H1 (cell line): ENCODE data around the gene SPPL3. TPM values are rescaled to one million over a fixed set of nuclear protein-coding genes. Genes with fewer than 3 reads are reported as not detected.
A peak's percentile ranks its signal among the peaks of the same experiment; 100 is the strongest.
"Not testable (repeated sequence)": the region's sequence is repeated elsewhere in the genome, so short reads cannot be mapped to it uniquely, and the experiment has no call there.

Source experiments
- CTCF ChIA-PET: fragments of 300-600 bp; sonication (Branson Sonifier 250); formaldehyde crosslinking; loops from one replicate; lab custom pipeline; 2021; ENCODE audit not compliant: partially characterized antibody; lab: Charles Lee
- POLR2A ChIA-PET: fragments of 300-600 bp; sonication (Branson Sonifier 250); formaldehyde crosslinking; loops from one replicate; lab custom pipeline; 2021; ENCODE audit warnings: inconsistent platforms; ENCODE audit not compliant: partially characterized antibody; lab: Charles Lee
- DNase-seq, 2 experiments: peaks; one replicate each; pipeline versions ENCODE4 v3.0.0 to v3.0.0-alpha.2; 2010 to 2022; ENCODE audit warnings: low spot score in 2 of 2, low read depth in 1 of 2, mixed read lengths in 1 of 2
- FAIRE-seq: peaks from 2 replicates; lab custom pipeline; 2011; peaks lifted over from hg19 to GRCh38; lab: Jason Lieb, UNC
- H2AFZ ChIP-seq: 2 replicates; pipeline ENCODE4 v1.8.1; 2012; ENCODE audit warnings: low read length, inconsistent platforms
- H2AK5ac ChIP-seq: 2 replicates; pipeline ENCODE4 v1.6.1; 2013; ENCODE audit warnings: low read depth, low read length
- H2BK120ac ChIP-seq: replicated peaks from 2 replicates; pipeline ENCODE3; 2013; ENCODE audit warnings: low read depth, low read length, inconsistent platforms
- H2BK12ac ChIP-seq: 2 replicates; pipeline ENCODE4 v1.6.1; 2013; ENCODE audit warnings: low read depth, low read length
- H2BK15ac ChIP-seq: 2 replicates; pipeline ENCODE4 v1.6.1; 2013; ENCODE audit warnings: low read length
- H2BK20ac ChIP-seq: 2 replicates; pipeline ENCODE4 v1.6.1; 2013; ENCODE audit warnings: low read length
- H2BK5ac ChIP-seq: 2 replicates; pipeline ENCODE4 v1.6.1; 2013; ENCODE audit warnings: low read depth, low read length
- H3K14ac ChIP-seq: 2 replicates; pipeline ENCODE4 v1.6.1; 2013; ENCODE audit warnings: inconsistent platforms; ENCODE audit not compliant: insufficient read length
- H3K18ac ChIP-seq: 2 replicates; pipeline ENCODE4 v1.6.1; 2013; ENCODE audit warnings: low read length; ENCODE audit errors: extremely low read depth
- H3K23ac ChIP-seq: 2 replicates; pipeline ENCODE4 v1.6.1; 2013; ENCODE audit warnings: inconsistent platforms; ENCODE audit not compliant: insufficient read length
- H3K23me2 ChIP-seq: 2 replicates; pipeline ENCODE4 v1.6.1; 2013; ENCODE audit warnings: low read depth, low read length
- H3K27ac ChIP-seq: 2 replicates; pipeline ENCODE4 v1.6.1; 2011; ENCODE audit warnings: low read depth, low read length, inconsistent platforms
- H3K27me3 ChIP-seq, 4 experiments: replicated peaks in 1 of 4; 1 replicate in 1 of 4; 2 replicates in 3 of 4; pipeline versions ENCODE4 v1.6.1 to v1.8.1; 2011 to 2013; ENCODE audit warnings: low read length in 3 of 4, mild to moderate bottlenecking in 3 of 4, inconsistent platforms in 2 of 4, mixed read lengths in 2 of 4, moderate library complexity in 1 of 4; ENCODE audit not compliant: control insufficient read depth in 3 of 4, insufficient read depth in 3 of 4; ENCODE audit errors: extremely low read depth in 1 of 4
- H3K36me3 ChIP-seq, 4 experiments: 2 replicates each; pipeline versions ENCODE4 v1.6.1 to v1.8.1; 2011 to 2013; ENCODE audit warnings: mild to moderate bottlenecking in 4 of 4, low read length in 3 of 4, moderate library complexity in 2 of 4, control low read depth in 1 of 4, inconsistent platforms in 1 of 4; ENCODE audit not compliant: insufficient read depth in 4 of 4, control insufficient read depth in 2 of 4
- H3K4ac ChIP-seq: replicated peaks from 2 replicates; pipeline ENCODE3; 2013; ENCODE audit warnings: low read length, low read depth, mixed read lengths, inconsistent platforms; ENCODE audit not compliant: insufficient read length
- H3K4me1 ChIP-seq, 4 experiments: replicated peaks in 1 of 4; 1 replicate in 1 of 4; 2 replicates in 3 of 4; pipeline versions ENCODE4 v1.6.1 to v1.8.1; 2011 to 2013; ENCODE audit warnings: low read length in 3 of 4, inconsistent platforms in 2 of 4, mixed read lengths in 1 of 4; ENCODE audit not compliant: insufficient read depth in 4 of 4, control insufficient read depth in 3 of 4
- H3K4me2 ChIP-seq, 2 experiments: 2 replicates each; pipeline versions ENCODE4 v1.6.1 to v1.8.1; 2011 to 2013; ENCODE audit warnings: low read depth in 2 of 2, low read length in 2 of 2, control low read depth in 1 of 2, inconsistent platforms in 1 of 2, mild to moderate bottlenecking in 1 of 2; ENCODE audit not compliant: insufficient read depth in 1 of 2
- H3K4me3 ChIP-seq, 4 experiments: fragments of 200-600, 300-600 bp in 1 of 4; sonication (generic), shearing (Covaris generic), sonication (Bioruptor Twin) in 1 of 4; 2 replicates each; pipeline versions ENCODE4 v1.5.1 to v1.8.1; 2011 to 2016; ENCODE audit warnings: low read length in 4 of 4, low read depth in 3 of 4, control low read depth in 2 of 4, inconsistent platforms in 2 of 4, mild to moderate bottlenecking in 2 of 4, mixed read lengths in 1 of 4, moderate library complexity in 1 of 4; ENCODE audit not compliant: insufficient read depth in 2 of 4; ENCODE audit errors: extremely low read depth in 1 of 4
- H3K56ac ChIP-seq: replicated peaks from 2 replicates; pipeline ENCODE3; 2013; ENCODE audit warnings: low read depth, mild to moderate bottlenecking, mixed read lengths, low read length, inconsistent platforms; ENCODE audit not compliant: insufficient read length
- H3K79me1 ChIP-seq: 2 replicates; pipeline ENCODE4 v1.6.1; 2013; ENCODE audit warnings: low read depth, low read length, control low read depth
- H3K79me2 ChIP-seq, 2 experiments: 2 replicates each; pipeline versions ENCODE4 v1.6.1 to v1.8.1; 2012 to 2013; ENCODE audit warnings: low read length in 2 of 2, mild to moderate bottlenecking in 2 of 2, inconsistent platforms in 1 of 2; ENCODE audit not compliant: insufficient read depth in 2 of 2, control insufficient read depth in 1 of 2
- H3K9ac ChIP-seq, 4 experiments: replicated peaks in 1 of 4; 1 replicate in 1 of 4; 2 replicates in 3 of 4; pipeline versions ENCODE4 v1.6.1 to v1.8.1; 2011 to 2013; ENCODE audit warnings: low read depth in 3 of 4, low read length in 3 of 4, control low read depth in 2 of 4, mild to moderate bottlenecking in 2 of 4, moderate library complexity in 2 of 4, inconsistent platforms in 1 of 4; ENCODE audit errors: extremely low read depth in 1 of 4
- H3K9me3 ChIP-seq, 2 experiments: 2 replicates each; pipeline versions ENCODE4 v1.6.1 to v1.8.1; 2012 to 2013; ENCODE audit warnings: mild to moderate bottlenecking in 2 of 2, moderate library complexity in 2 of 2, control low read depth in 1 of 2, inconsistent platforms in 1 of 2, low read depth in 1 of 2, low read length in 1 of 2, mixed read lengths in 1 of 2; ENCODE audit not compliant: insufficient read depth in 2 of 2
- H4K20me1 ChIP-seq, 2 experiments: replicated peaks in 1 of 2; 2 replicates each; pipeline versions ENCODE3 to v1.8.1; 2011 to 2013; ENCODE audit warnings: inconsistent platforms in 2 of 2, low read length in 2 of 2, mild to moderate bottlenecking in 1 of 2; ENCODE audit not compliant: insufficient read depth in 2 of 2, control insufficient read depth in 1 of 2
- H4K5ac ChIP-seq: 2 replicates; pipeline ENCODE4 v1.6.1; 2013; ENCODE audit warnings: low read length, low read depth, mixed read lengths, inconsistent platforms; ENCODE audit not compliant: insufficient read length
- H4K8ac ChIP-seq: 2 replicates; pipeline ENCODE4 v1.8.0; 2013; ENCODE audit warnings: mild to moderate bottlenecking, moderate library complexity, low read length, inconsistent platforms; ENCODE audit not compliant: insufficient read depth; ENCODE audit errors: extremely low read depth
- H4K91ac ChIP-seq: replicated peaks from 2 replicates; pipeline ENCODE3; 2013; ENCODE audit warnings: low read length, mixed read lengths, inconsistent platforms; ENCODE audit not compliant: insufficient read length
- WGBS, 2 experiments: shearing (Covaris generic) in 1 of 2; methylation state at CpG; one replicate each; pipeline versions ENCODE4 v1.1.6 to v1.1.7; 2013 to 2015; ENCODE audit warnings: low lambda C conversion rate in 2 of 2, mixed read lengths in 2 of 2, inconsistent platforms in 1 of 2, low coverage in 1 of 2, missing lambda C conversion rate in 1 of 2; ENCODE audit not compliant: insufficient replicate concordance in 2 of 2, insufficient coverage in 1 of 2, insufficient read length in 1 of 2; ENCODE audit errors: extremely low coverage in 1 of 2, missing lambda C conversion rate in 1 of 2; 5-methylcytosine and 5-hydroxymethylcytosine counted together
- polyA plus RNA-seq, 7 experiments: library from polyadenylated mRNA; depleted of rRNA in 3 of 7; stranded (reverse) in 5 of 7; unstranded in 2 of 7; fragments of >200 nt in 5 of 7; fragments of 200-250 nt in 2 of 7; gene quantifications; 1 replicate in 5 of 7; 2 replicates in 1 of 7; 4 replicates in 1 of 7; pipeline versions ENCODE4 v1.2.1 to v1.2.3, GENCODE V29; 2011 to 2013; ENCODE audit warnings: missing spikeins in 2 of 7, mixed read lengths in 2 of 7
- total RNA-seq: library from RNA; stranded (reverse); fragmentation: NEBNext Ultra II Directional; extraction: Animal tissue kit (Norgen Biotek cat#: 25700); gene quantifications from 2 replicates; pipeline ENCODE4 v1.2.1, GENCODE V29; 2021

SPPL3 gene
- total and polyA plus RNA-seq, 2 of the 8 experiments (the other 6 are each of a cell fraction or from before 2014, with no cell fraction given) = 27.3 to 48.4 TPM

DNA sequence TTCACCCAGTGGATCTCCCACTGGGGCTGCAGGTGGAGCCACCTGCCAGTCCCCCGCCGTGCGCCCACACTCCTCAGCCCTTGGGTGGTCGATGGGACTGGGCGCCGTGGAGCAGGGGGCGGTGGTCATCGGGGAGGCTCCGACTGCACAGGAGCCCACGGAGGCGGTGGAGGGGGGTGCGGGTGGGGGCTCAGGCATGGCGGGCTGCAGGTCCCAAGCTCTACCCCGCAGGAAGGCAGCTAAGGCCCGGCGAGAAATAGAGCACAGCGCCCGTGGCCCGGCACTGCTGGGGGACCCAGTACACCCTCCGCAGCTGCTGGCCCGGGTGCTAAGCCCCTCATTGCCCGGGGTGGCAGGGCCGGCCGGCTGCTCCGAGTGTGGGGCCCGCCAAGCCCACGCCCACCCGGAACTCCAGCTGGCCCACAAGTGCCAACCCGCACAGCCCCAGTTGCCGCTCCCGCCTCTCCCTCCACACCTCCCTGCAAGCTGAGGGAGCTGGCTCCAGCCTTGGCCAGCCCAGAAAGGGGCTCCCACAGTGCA lies 46.2 kb upstream of the SPPL3 start:
- H2BK15ac ChIP-seq, H3K9ac ChIP-seq, H3K9me3 ChIP-seq, H3K36me3 ChIP-seq, H3K4me1 ChIP-seq, H2BK20ac ChIP-seq, POLR2A ChIA-PET, H4K8ac ChIP-seq, H4K91ac ChIP-seq, H4K5ac ChIP-seq, H3K4ac ChIP-seq, H3K27ac ChIP-seq, FAIRE-seq, H2BK5ac ChIP-seq, H3K4me2 ChIP-seq, H3K79me2 ChIP-seq, H2AK5ac ChIP-seq, H2AFZ ChIP-seq, H3K14ac ChIP-seq, H4K20me1 ChIP-seq, H2BK120ac ChIP-seq, DNase-seq, H3K27me3 ChIP-seq, H3K79me1 ChIP-seq, H3K18ac ChIP-seq, H3K4me3 ChIP-seq, H2BK12ac ChIP-seq, H3K56ac ChIP-seq, H3K23ac ChIP-seq, H3K23me2 ChIP-seq: not testable (repeated sequence)
- WGBS, 2 experiments = 97% methylated on average over 11 of the region's 31 CpGs; no CpG with 5 or more reads in 1 of the 2 experiments
- CTCF ChIA-PET = interaction anchor here (0.9 to 2.2 kb wide), 4 partner anchors 9 to 54 kb away, joined by 3 to 7 read pairs (median 6); no protein-coding TSS in a partner anchor

DNA sequence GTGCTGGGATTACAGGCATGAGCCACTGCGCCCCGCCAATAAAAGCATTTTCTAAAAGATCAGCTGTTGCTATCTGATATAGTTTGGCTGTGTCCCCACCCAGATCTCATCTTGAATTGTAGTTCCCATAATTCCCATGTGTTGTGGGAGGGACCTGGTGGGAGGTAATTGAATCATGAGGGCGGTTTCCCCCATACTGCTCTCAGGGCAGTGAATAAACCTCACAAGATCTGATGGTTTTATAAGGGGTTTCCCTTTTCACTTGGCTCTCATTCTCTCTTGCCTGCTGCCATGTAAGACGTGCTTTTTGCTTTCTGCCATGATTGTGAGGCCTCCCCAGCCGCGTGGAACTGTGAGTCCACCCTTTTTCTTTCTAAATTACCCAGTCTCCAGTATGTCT lies 41.4 kb upstream of the SPPL3 start:
- not testable (repeated sequence) for H2BK12ac ChIP-seq, H3K23ac ChIP-seq, H3K79me1 ChIP-seq, H3K4me2 ChIP-seq, H3K23me2 ChIP-seq, H4K8ac ChIP-seq, H3K36me3 ChIP-seq, H3K14ac ChIP-seq, H4K20me1 ChIP-seq, H3K9me3 ChIP-seq, H3K4me3 ChIP-seq, DNase-seq, H4K91ac ChIP-seq, H3K27me3 ChIP-seq, H3K27ac ChIP-seq, H3K4me1 ChIP-seq, H3K9ac ChIP-seq, H2BK5ac ChIP-seq, H3K4ac ChIP-seq, FAIRE-seq, H2AK5ac ChIP-seq, H3K79me2 ChIP-seq, H2BK15ac ChIP-seq, H4K5ac ChIP-seq, H2BK120ac ChIP-seq, H3K56ac ChIP-seq, H3K18ac ChIP-seq
- CTCF ChIA-PET = interaction anchor here (0.6 to 2.1 kb wide), 8 partner anchors 9 to 425 kb away, joined by 3 to 17 read pairs (median 4); no protein-coding TSS in a partner anchor
- Histone ChIP-seq H2AFZ (0 out of 2 replicates have a peak overlapping the region, but pooled peaks have one; percentile 39), H2BK20ac (0 out of 2 replicates have a peak overlapping the region, but pooled peaks have one; percentile 41)
- POLR2A ChIA-PET = interaction anchor here (1.4 kb wide), 1 partner anchor 20 kb away, joined by 4 read pairs; no protein-coding TSS in a partner anchor
- WGBS, 2 experiments = 88% methylated on average over 6 of the region's 6 CpGs; no CpG with 5 or more reads in 1 of the 2 experiments
